ENCODE measurements around the gene LNX1. TPM values are rescaled to one million over a fixed set of nuclear protein-coding genes. Genes with fewer than 3 reads are reported as not detected.

LNX1 gene
- total and polyA plus RNA-seq, 2 of the 8 experiments (the other 6 are each of a cell fraction or from before 2014, with no cell fraction given): 2.7 to 3.8 TPM

- Histone ChIP-seq H3K4me3 (ENCODE audit: extremely low read depth in 1 of 4, insufficient read depth in 2 of 4, low read depth in 3 of 4, low read length in 4 of 4) (no peak overlapping the region), H3K9ac (replicated peaks in 1 of 4; ENCODE audit: extremely low read depth in 1 of 4, low read depth in 3 of 4, low read length in 3 of 4) (no peak overlapping the region), H4K5ac (ENCODE audit: insufficient read length, low read depth, low read length) (no peak overlapping the region), H3K79me1 (ENCODE audit: low read depth, low read length) (no peaks in the 10 kb centered on the region), H2AFZ (ENCODE audit: low read length) (no peak overlapping the region), H2AK5ac (ENCODE audit: low read depth, low read length) (no peak overlapping the region), H3K56ac (replicated peaks; ENCODE audit: insufficient read length, low read depth, low read length) (no peak overlapping the region), H3K27me3 (replicated peaks in 1 of 4; ENCODE audit: control insufficient read depth in 3 of 4, extremely low read depth in 1 of 4, insufficient read depth in 3 of 4, low read length in 3 of 4) (no peaks in the 10 kb centered on the region), H3K36me3 (ENCODE audit: control insufficient read depth in 2 of 4, insufficient read depth in 4 of 4, low read length in 3 of 4) (peaks cover 0 to 59% (median 13%) of the 10 kb centered on the region in 4 experiments; a peak in 7 of 8 replicates), H4K20me1 (replicated peaks in 1 of 2; ENCODE audit: control insufficient read depth in 1 of 2, insufficient read depth in 2 of 2, low read length in 2 of 2) (no peaks in the 10 kb centered on the region), H2BK20ac (ENCODE audit: low read length) (no peak overlapping the region), H4K8ac (ENCODE audit: extremely low read depth, insufficient read depth, low read length) (no peak overlapping the region), H3K23me2 (ENCODE audit: low read depth, low read length) (no peaks in the 10 kb centered on the region), H2BK5ac (ENCODE audit: low read depth, low read length) (no peak overlapping the region), H2BK15ac (ENCODE audit: low read length) (no peak overlapping the region), H3K23ac (ENCODE audit: insufficient read length) (no peak overlapping the region), H3K4ac (replicated peaks; ENCODE audit: insufficient read length, low read depth, low read length) (no peak overlapping the region), H3K14ac (ENCODE audit: insufficient read length) (no peak overlapping the region), H2BK12ac (ENCODE audit: low read depth, low read length) (no peak overlapping the region), H3K18ac (ENCODE audit: extremely low read depth, low read length) (no peak overlapping the region), H3K27ac (ENCODE audit: low read depth, low read length) (no peak overlapping the region), H3K4me1 (replicated peaks in 1 of 4; ENCODE audit: control insufficient read depth in 3 of 4, insufficient read depth in 4 of 4, low read length in 3 of 4) (no peaks in the 10 kb centered on the region), H3K79me2 (ENCODE audit: control insufficient read depth in 1 of 2, insufficient read depth in 2 of 2, low read length in 2 of 2) (no peaks in the 10 kb centered on the region), H3K4me2 (ENCODE audit: insufficient read depth in 1 of 2, low read depth in 2 of 2, low read length in 2 of 2) (no peak overlapping the region), H4K91ac (replicated peaks; ENCODE audit: insufficient read length, low read length) (no peak overlapping the region), H3K9me3 (ENCODE audit: insufficient read depth in 2 of 2, low read depth in 1 of 2, low read length in 1 of 2) (no peaks in the 10 kb centered on the region), H2BK120ac (replicated peaks; ENCODE audit: low read depth, low read length) (no peak overlapping the region)
- CTCF ChIA-PET (ENCODE audit: partially characterized antibody): no interaction called here
- TF ChIP-seq CHD1 (IDR thresholded peaks at IDR 0.05; ENCODE audit: low read depth, low read length): no peak
- no peak for TF ChIP-seq SUZ12 (IDR thresholded peaks at IDR 0.05; ENCODE audit: low read length)
- no peak for TF ChIP-seq FOSL1 (IDR thresholded peaks at IDR 0.05; ENCODE audit: insufficient read depth, low read depth, low read length)
- TF ChIP-seq BCL11A (IDR thresholded peaks at IDR 0.05; ENCODE audit: low read depth in 2 of 2, low read length in 2 of 2): no peak
- TF ChIP-seq NRF1 (IDR thresholded peaks at IDR 0.05; ENCODE audit: low read depth, low read length): no peak
- TF ChIP-seq CBX5 (IDR thresholded peaks at IDR 0.05; ENCODE audit: low read depth, low read length): no peak
- TF ChIP-seq SP2 (IDR thresholded peaks at IDR 0.05; ENCODE audit: low read length): no peak
- TF ChIP-seq CTCF (IDR thresholded peaks at IDR 0.05; ENCODE audit: control extremely low read depth in 1 of 3, insufficient read depth in 1 of 3, low read depth in 1 of 3, low read length in 3 of 3): no peak
- no peak for TF ChIP-seq RFX5 (IDR thresholded peaks at IDR 0.05; ENCODE audit: borderline replicate concordance, low read depth, low read length)
- no peak for TF ChIP-seq SIN3A (conservative IDR thresholded peaks at IDR 0.05 in 1 of 2, IDR thresholded peaks at IDR 0.05 in 1 of 2; ENCODE audit: low read depth in 1 of 2, low read length in 2 of 2)
- no peak for TF ChIP-seq CBX8 (IDR thresholded peaks at IDR 0.05; ENCODE audit: borderline replicate concordance, low read depth, low read length)
- TF ChIP-seq TAF7 (optimal IDR thresholded peaks at IDR 0.05; ENCODE audit: borderline replicate concordance, low read depth, low read length): no peak
- no peak for TF ChIP-seq RAD21 (IDR thresholded peaks at IDR 0.05 in 1 of 2, conservative IDR thresholded peaks at IDR 0.05 in 1 of 2; ENCODE audit: low read depth in 2 of 2, low read length in 2 of 2)
- FAIRE-seq: no peak
- POLR2A ChIA-PET (ENCODE audit: partially characterized antibody): no interaction called here
- no peak for DNase-seq (ENCODE audit: low read depth in 1 of 2, low spot score in 2 of 2)
Measured at GRCh38 chr4:53456178-53456577, 135.1 kb downstream of the LNX1 start.

Data from H1 (cell line).